Fibroblast of peridontal ligament (primary cell): Measurements from ENCODE around the gene CBX7.
A peak's percentile ranks its signal among the peaks of the same experiment; 100 is the strongest.

Experiments
- DNase-seq: peaks from one replicate; pipeline ENCODE4 v3.0.0-alpha.2; 2010; ENCODE audit errors: extremely low read depth

Gene CBX7

GRCh38 chr22:39125622-39126021 lies 26.9 kb downstream of the CBX7 start:
- no peak for DNase-seq

- no peak for DNase-seq
Measured at GRCh38 chr22:39123751-39124581, 28.5 kb downstream of the CBX7 start.

DNA sequence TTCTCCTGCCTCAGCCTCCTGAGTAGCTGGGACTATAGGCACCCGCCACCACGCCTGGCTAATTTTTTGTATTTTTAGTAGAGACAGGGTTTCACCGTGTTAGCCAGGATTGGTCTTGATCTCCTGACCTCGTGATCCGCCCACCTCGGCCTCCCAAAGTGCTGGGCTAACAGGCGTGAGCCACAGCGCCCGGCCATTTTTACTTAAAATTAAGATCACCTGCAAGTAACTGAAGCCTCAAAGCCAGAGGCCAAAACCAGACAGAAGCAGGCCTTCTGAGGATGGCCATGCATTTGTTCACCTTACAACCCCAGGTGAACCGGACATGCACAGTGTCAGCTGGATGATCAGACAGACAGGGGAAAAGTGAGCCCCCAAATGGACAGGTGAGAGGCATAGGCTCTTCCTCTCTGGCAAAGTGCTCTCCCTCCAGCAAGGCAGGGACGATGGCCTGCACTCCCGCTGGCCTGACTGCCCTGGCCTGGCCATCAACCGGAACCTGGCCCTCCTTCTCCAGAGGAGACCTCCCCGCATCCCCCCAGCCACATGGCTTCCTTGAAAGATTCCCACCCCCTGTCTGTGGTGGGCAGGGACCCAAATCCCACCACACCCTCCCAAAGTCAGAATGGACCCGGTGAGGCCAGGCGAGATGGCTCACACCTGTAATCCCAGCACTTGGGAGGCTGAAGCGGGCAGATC lies 29.6 kb downstream of the CBX7 start:
- DNase-seq: no peak

DNA sequence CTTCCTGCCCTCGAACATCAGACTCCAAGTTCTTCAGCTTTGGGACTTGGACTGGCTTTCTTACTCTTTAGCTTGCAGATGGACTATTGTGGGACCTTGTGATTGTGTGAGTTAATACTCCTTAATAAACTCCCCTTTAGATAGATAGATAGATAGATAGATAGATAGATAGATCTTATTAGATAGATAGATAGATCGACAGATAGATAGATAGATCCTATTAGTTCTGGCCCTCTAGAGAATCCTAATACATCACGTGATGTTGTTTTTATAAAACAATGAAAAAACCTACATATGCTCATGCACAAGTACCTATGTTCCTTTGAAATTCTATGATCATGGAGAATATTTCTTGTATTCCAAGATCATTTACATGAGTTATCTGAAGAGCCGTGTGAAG lies 31.5 kb downstream of the CBX7 start:
- no peak for DNase-seq

DNA sequence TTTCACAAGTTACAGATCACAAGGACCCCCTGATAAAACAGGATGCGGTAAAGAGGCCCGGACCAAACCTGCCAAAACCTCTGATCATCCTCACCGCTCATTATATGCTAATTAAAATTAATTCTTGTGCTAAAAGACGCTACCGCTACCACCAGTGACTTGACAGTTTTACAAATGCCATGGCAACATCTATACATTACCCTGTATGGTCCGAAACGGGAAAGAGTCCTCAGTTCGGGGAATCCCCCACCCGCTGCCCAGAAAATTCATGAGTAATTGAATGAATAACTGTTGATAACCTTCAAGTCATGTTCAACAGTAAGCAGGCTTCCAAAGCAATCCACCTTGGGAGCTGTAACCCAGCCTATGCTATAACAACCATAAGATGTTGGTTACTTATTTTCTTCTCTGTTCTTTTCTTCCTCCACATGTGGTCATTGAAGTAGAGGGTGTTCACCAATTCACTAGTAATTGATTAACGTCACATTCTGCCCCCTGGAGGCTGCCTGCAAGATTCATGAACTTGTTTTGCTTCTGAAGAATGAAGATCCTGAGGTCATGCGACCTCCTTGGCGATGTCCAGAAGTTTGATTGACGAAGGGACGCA lies 34.8 kb downstream of the CBX7 start:
- peak; percentile 69 for DNase-seq

DNA sequence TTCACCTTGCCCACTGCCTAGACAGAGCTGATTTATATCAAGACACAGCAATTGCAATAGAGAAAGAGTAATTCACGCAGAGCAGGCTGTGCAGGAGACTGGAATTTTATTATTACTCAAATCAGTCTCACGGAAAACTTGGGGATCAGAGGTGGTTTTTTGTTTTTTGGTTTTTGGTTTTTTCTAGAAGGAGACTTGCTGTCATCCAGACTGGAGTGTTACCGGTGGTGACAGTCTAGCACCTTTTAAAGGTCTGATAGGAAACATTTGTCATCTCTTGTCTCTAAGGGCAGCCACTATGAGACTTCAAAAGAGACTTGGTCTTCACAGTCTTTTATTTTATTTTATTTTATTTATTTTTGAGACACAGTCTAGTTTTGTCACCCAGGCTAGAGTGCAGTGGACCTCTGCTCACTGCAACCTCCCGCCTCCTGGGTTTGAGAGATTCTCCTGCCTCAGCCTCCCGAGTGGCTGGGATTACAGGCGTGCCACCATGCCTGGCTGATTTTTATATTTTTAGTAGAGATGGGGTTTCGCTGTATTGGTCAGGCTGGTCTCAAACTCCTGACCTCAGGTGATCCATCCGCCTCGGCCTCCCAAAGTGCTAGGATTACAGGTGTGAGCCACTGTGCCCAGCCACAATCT lies 36.4 kb downstream of the CBX7 start:
- DNase-seq: no peak

DNA sequence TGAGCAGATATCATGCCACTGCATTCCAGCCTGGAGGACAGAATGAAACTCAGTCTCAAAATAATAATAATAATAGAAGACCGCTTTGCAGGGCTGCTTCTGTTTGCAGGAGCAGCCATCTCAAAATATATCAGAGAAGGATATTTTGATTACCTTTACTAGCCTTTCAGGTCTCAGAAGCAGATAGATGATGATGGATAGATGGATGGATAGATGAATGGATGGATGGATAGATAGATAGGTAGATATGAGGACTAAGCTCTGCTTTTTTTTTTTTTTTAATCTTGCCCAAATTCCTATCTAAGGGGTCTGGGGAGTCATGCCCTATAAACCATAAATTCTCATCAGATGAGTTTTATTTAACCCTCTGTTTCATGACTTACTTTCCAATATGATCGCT lies 36.9 kb downstream of the CBX7 start:
- no peak for DNase-seq

DNA sequence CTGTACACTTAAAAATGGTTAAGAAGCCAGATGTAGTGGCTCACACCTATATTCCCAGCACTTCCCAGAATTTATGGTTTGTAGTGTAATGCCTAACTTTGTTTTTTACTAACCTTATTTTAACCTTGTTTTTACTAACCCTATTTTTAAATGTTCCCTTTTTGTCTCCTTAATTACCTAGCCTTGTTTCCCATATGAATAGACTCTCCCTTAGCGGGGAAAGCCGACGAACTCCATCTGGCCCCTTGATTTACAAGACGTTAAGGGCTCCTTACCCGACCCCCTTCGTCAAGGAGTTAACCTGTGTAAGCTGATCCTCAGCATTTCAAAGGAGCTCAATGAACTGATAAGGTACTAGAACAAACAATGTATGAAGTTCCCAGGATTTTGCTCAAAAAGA lies 38.4 kb downstream of the CBX7 start:
- DNase-seq: no peak

GRCh38 chr22:39110631-39111561 lies 41.6 kb downstream of the CBX7 start:
- no peak for DNase-seq

DNA sequence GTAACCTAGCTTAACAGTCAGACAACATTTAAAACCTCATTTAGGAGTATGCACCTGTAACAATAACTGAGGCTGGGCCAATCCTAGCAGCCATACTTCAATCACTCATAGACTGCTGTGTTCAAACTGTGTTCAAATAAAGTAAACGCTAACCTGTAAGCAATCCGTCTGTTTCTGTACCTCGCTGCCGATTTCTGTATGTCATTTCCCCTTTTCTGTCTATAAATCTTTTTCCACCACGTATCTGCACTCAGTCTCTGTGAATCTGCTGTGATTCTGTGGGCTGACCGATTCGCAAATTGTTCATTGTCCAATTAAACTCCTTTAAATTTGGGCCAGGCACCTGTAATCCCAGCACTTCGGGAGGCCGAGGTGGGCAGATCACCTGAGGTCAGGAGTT lies 43.1 kb downstream of the CBX7 start:
- no peak for DNase-seq

GRCh38 chr22:39108487-39108886 lies 44.0 kb downstream of the CBX7 start:
- no peak for DNase-seq

DNA sequence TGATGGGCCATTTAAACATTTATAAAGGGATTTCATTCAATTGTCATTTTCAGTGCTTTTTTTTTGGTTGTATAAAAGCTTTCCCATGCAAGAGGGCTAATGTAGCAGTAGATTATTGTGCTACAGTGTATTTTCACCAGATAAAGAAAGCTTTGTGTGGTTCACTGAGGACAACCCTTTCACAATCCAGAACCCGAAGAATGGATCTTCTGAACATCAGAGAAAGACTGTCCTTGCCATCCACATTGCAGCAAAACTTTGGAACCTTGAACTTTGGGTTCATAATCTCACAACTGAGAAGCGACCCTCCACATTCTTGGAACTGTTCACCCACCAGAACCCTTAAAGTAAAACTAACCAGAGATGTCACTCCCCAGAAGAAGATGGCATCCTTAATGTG lies 46.2 kb downstream of the CBX7 start:
- DNase-seq: no peak

DNA sequence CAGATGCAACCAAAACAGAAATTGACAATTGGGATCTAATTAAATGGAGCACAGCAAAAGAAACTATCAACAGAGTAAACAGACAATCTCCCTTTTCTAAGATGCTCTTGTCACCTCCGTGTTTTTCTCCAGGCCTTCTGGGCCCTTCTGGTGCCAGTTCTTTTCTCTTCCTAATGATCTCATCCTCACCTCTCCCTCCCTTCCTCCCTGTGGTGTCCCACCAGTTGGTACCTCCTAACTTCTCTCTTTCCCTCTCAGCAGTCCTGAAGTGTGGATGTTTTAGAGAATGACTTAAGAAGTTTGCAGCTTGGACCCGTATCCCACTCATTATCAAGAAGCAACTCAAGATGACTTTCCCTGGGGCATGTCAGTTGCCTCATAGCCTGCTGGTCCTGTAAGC lies 49.0 kb downstream of the CBX7 start:
- DNase-seq: no peak

GRCh38 chr22:39101226-39101625 lies 51.3 kb downstream of the CBX7 start:
- no peak for DNase-seq

DNA sequence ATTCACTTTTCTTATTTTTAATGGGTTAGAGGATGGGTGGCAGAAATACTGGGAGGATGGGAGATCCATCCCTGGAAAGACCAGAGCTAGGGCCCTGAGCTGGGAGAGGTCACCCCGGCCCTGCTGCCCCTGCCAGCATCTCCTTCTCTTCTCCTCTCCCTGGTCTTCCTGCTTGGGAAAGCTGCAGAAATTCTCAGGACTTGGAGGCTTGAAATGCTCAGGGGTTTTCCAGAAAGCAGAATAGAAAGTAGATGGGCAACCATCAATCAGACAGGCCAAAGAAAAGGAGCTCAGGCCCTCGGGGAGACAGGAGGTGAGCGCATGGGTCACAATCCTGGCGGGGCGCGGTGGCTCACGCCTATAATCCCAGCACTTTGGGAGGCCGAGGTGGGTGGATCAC lies 53.9 kb downstream of the CBX7 start:
- DNase-seq: no peak

- DNase-seq: no peak
Measured at GRCh38 chr22:39098026-39098425, 54.5 kb downstream of the CBX7 start.

- no peak for DNase-seq
Measured at GRCh38 chr22:39097098-39098020, 55.1 kb downstream of the CBX7 start, which contains the start of gene APOBEC3H. Gene APOBEC3H, plus strand, starts transcription at chr22:39097244. Its CDS starts 3,035 bp downstream, at chr22:39100279.

DNA sequence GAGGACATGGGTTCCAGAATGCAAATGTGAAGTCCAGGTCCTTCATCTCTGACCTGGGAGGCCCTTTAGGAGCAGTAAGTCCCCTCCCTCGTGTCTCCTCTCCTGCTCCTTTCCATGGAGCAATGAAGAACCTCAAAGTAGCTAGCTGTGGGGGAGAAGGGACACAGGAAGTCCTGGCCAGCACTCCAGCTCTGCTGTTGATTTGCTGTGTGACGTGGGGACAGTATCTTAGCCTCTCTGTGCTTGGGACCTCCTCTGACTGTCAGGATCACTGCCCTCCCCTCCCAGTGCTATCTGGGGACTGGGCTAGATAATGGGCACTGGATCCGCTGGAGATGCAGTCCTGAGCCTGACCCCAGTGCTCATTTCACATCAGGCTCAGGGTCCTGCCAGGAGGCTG lies 56.5 kb downstream of the CBX7 start:
- DNase-seq: no peak

- no peak for DNase-seq
Measured at GRCh38 chr22:39094717-39095389, 57.6 kb downstream of the CBX7 start.
